ENCODE measurements around the gene LONRF3. TPM values are rescaled to one million over a fixed set of nuclear protein-coding genes. Genes with fewer than 3 reads are reported as not detected.

Gene LONRF3
- total and polyA plus RNA-seq, 2 of the 13 experiments (the other 11 are each of a cell fraction or from before 2014, with no cell fraction given): 4.8 to 11.6 TPM

DNA sequence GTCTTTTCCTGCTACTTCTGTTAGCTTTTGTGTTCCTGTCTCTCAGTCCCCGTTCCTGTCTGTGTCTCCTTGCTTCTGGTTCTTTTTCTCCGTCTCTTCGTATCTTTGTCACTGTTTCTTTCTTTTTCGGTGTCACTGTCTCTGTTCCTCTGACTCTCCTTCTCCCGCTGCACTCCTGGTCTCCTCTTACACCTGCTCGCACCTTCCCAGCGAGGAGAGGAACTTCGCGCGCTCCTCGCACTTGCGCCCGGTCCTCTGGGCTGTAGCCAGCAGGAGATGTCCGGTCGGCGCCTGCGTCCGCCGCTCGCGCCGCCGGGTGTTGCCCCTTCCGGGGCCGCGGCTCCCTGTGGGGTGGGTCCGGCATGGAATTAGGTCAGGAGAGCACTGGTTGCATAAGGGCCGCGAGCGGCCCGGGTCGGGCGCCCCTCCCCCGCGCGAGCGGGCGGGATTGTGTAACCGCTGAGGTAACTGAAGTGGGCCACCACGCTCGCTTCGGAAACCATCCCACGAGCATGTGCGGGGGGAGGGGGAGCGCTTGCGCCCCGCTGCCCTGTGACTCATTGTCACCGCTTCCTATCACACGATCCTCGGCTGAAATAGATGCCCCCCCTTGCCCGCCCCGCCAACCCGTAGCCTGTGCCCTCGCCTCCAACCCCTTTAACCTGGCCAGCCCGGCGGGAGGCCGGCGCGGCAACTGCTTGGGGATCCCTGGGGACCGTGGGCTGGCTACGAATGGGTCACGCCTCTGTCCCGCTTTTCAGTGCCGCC, 1.6 kb downstream of the LONRF3 start (continued):
- TF ChIP-seq ARID4A (CRISPR knock-in tag; IDR thresholded peaks at IDR 0.05; ENCODE audit: borderline replicate concordance): peak; percentile 69; the same call in 1 of the 2 replicates
- TF ChIP-seq AGO2 (optimal IDR thresholded peaks at IDR 0.05; ENCODE audit: low read depth, low read length): peak; percentile 52
- TF ChIP-seq ZSCAN30 (CRISPR knock-in tag; IDR thresholded peaks at IDR 0.05): no peak
- TF ChIP-seq ZNF337 (CRISPR knock-in tag; IDR thresholded peaks at IDR 0.05; ENCODE audit: borderline replicate concordance, low read depth): no peak
- no peak for TF ChIP-seq MAFK (conservative IDR thresholded peaks at IDR 0.05 in 1 of 2, IDR thresholded peaks at IDR 0.05 in 1 of 2; ENCODE audit: low read length in 2 of 2)
- TF ChIP-seq SMAD9 (CRISPR knock-in tag; IDR thresholded peaks at IDR 0.05): no peak
- peak; percentile 45; the same call in 1 of the 2 replicates for TF ChIP-seq HDAC1 (CRISPR knock-in tag; IDR thresholded peaks at IDR 0.05)
- TF ChIP-seq FOSL1 (CRISPR knock-in tag; IDR thresholded peaks at IDR 0.05; ENCODE audit: borderline replicate concordance): no peak
- TF ChIP-seq LBX2 (CRISPR knock-in tag; IDR thresholded peaks at IDR 0.05; ENCODE audit: borderline replicate concordance): no peak
- no peak for TF ChIP-seq MBD4 (IDR thresholded peaks at IDR 0.05; ENCODE audit: borderline replicate concordance, low read length)
- TF ChIP-seq ZNF883 (CRISPR knock-in tag; IDR thresholded peaks at IDR 0.05; ENCODE audit: not compliant biosample characterization): no peak
- TF ChIP-seq HNF4A (CRISPR knock-in tag; IDR thresholded peaks at IDR 0.05): peak; percentile 35
- no peak; the same call in 1 of the 2 replicates for TF ChIP-seq SMC3 (IDR thresholded peaks at IDR 0.05; ENCODE audit: low read length)
- TF ChIP-seq EP300 (IDR thresholded peaks at IDR 0.05; ENCODE audit: low read depth in 2 of 2, low read length in 2 of 2): peak in 1 of 2 experiments; percentile 63; a peak in 2 of 4 replicates
- TF ChIP-seq EP300 (CRISPR knock-in tag; IDR thresholded peaks at IDR 0.05; ENCODE audit: borderline replicate concordance): 0 out of 2 replicates have a peak, but pooled peaks have one; percentile 25
- TF ChIP-seq ZBTB25 (CRISPR knock-in tag; IDR thresholded peaks at IDR 0.05): peak; percentile 52; the same call in 1 of the 2 replicates
- TF ChIP-seq ZNF143 (CRISPR knock-in tag; IDR thresholded peaks at IDR 0.05): no peak
- TF ChIP-seq DRAP1 (CRISPR knock-in tag; IDR thresholded peaks at IDR 0.05): no peak
- no peak for TF ChIP-seq ZNF224 (CRISPR knock-in tag; IDR thresholded peaks at IDR 0.05)
- no peak for TF ChIP-seq NAIF1 (CRISPR knock-in tag; IDR thresholded peaks at IDR 0.05; ENCODE audit: borderline replicate concordance)
- TF ChIP-seq TRIM24 (CRISPR knock-in tag; IDR thresholded peaks at IDR 0.05): no peak
- TF ChIP-seq ZBTB3 (CRISPR knock-in tag; IDR thresholded peaks at IDR 0.05; ENCODE audit: borderline replicate concordance, low read depth): no peak
- no peak for TF ChIP-seq CBX2 (IDR thresholded peaks at IDR 0.05; ENCODE audit: low read depth, low read length)
- no peak for TF ChIP-seq CBX2 (CRISPR knock-in tag; IDR thresholded peaks at IDR 0.05; ENCODE audit: low read depth)
- no peak for TF ChIP-seq ZNF354B (CRISPR knock-in tag; IDR thresholded peaks at IDR 0.05)

All from HepG2 (cell line).